ENCODE data around the gene ZNF804B.

DNA sequence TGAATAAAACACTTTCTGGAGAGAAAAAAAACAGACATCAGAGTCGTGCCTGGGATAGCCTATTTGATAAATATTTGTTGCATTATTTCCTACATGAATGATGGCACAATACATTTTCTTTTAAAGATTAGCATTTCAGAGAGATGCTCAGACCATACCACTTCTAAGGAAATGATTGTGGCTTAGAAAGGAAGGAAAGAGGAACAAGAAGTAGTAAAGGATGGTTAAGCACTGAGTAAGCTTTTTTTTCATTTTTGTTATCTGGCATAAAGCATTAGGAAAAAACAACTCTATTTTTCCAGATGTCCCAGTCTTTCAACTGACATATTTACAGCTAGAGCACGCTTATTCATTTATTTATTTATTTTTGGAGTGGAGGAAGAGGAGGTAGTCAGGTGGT, 294.9 kb downstream of the ZNF804B start:
- no peak for TF ChIP-seq POLR2A (IDR thresholded peaks at IDR 0.05; ENCODE audit: extremely low read depth, insufficient read length)
- TF ChIP-seq, protein P1, sequence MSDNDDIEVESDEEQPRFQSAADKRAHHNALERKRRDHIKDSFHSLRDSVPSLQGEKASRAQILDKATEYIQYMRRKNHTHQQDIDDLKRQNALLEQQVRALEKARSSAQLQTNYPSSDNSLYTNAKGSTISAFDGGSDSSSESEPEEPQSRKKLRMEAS (IDR thresholded peaks at IDR 0.05; ENCODE audit: low read depth, low read length): no peak
